HL-60/S4 (cell line): ENCODE data around the gene AGL.
"Not testable (repeated sequence)": the region's sequence is repeated elsewhere in the genome, so short reads cannot be mapped to it uniquely, and the experiment has no call there.

Experiments used
- in situ Hi-C: fragments of 300-500 bp; cut with MboI; formaldehyde crosslinking; loops from 2 replicates; pipeline ENCODE4 v1.14.3; 2022; ENCODE audit warnings: low sequenced_read_pairs

AGL gene

DNA sequence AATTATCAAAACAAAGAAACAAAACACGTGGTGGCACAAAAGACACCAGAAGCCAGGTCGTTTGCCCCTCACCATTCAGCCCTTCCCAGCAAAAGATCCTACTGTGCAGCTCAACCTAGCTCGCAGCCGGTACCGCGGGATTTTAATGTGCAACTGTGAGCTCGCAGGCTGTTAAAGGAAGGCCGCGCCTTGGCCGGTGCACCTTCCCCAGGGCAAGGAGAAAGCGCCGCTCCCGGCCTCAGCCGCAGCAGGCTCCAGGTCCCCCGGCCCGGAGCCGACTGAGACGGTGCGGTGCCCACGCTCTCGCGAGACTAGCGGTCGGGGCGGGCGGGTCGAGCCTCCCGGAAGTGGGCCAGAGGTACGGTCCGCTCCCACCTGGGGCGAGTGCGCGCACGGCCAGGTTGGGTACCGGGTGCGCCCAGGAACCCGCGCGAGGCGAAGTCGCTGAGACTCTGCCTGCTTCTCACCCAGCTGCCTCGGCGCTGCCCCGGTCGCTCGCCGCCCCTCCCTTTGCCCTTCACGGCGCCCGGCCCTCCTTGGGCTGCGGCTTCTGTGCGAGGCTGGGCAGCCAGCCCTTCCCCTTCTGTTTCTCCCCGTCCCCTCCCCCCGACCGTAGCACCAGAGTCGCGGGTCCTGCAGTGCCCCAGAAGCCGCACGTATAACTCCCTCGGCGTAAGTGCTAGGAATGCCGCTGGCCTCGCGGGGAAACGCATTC, at the start of gene AGL:
Gene AGL, plus strand, starts transcription at position 618 of the 715 bp plus-strand sequence. CDS start 682 bp downstream, outside the sequence.
- in situ Hi-C loops: no loop called here

- in situ Hi-C loops: no loop called here
These were observed 48.6 kb upstream of the AGL start for GRCh38 chr1:99801584-99801983.

GRCh38 chr1:99806882-99807281, 43.3 kb upstream of the AGL start:
- in situ Hi-C loops: no loop called here

GRCh38 chr1:99808391-99809115, 41.6 kb upstream of the AGL start:
- in situ Hi-C loops: no loop called here

GRCh38 chr1:99811075-99811474, 39.1 kb upstream of the AGL start:
- in situ Hi-C loops: loop anchor here (5.0 to 10.0 kb wide), 2 partner anchors 646 to 1054 kb away; no protein-coding TSS in a partner anchor

GRCh38 chr1:99811747-99812146, 38.4 kb upstream of the AGL start:
- in situ Hi-C loops: loop anchor here (5.0 to 10.0 kb wide), 2 partner anchors 646 to 1053 kb away; no protein-coding TSS in a partner anchor

DNA sequence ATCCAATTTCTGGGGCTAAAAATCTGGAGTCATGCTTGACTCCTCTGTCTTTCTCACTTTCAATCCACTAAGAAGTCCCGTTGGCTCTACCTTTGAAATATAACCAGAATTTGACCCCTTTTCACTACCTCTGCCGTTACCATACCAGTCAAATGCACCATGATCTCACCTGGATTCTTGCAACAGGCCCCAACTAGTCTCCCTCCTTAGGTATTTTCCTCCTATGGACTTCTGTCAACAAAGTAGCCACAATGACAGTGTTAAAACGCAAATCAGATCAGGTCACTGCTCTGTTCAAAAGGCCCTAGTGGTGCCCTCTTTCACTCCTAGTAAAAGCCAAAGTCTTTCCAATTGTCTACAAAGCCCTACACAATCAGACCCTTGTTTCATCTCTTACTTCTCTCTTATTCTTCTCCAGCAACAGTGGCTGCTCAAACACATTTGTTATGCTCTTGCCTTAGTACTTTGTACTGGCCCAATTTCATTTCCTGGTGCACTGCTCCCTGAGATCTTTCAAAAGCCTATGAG, 35.7 kb upstream of the AGL start:
- in situ Hi-C loops: loop anchor here (5.0 to 10.0 kb wide), 2 partner anchors 643 to 1050 kb away; no protein-coding TSS in a partner anchor

- in situ Hi-C loops: loop anchor here (10.0 kb wide), 1 partner anchor 1048 kb away; no protein-coding TSS in a partner anchor
These were observed 33.5 kb upstream of the AGL start for GRCh38 chr1:99816656-99817055.

DNA sequence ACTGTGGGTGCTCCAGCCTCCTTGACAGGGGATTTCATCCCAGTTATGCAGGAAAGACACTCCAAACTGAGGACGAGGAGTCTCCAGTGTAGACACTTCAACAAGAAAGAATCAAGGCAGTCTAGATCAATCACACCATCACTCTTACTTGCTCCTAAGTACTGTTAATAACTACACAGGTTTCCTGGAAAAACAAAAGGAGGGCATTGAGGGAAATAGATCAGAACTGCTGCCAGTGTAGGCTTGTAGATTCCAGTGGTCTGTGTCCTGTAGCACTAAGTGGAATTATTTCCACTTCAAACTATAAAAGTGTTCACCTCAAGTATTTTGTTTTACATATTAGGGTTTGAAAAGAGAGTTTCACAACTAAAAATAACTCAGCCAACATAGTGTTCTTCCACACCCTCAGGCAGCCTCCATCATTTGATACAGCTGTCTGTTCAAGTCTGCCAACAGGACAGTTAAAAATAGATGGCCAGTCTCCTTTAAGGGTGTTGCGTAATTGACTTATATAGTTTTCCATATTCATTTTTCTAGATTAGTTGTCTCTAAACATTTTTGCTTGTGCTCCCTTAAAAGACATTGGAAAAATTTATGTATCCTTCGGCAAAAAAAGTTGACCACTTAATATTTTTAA, 32.0 kb upstream of the AGL start:
- in situ Hi-C loops: loop anchor here (10.0 kb wide), 1 partner anchor 1047 kb away; no protein-coding TSS in a partner anchor

DNA sequence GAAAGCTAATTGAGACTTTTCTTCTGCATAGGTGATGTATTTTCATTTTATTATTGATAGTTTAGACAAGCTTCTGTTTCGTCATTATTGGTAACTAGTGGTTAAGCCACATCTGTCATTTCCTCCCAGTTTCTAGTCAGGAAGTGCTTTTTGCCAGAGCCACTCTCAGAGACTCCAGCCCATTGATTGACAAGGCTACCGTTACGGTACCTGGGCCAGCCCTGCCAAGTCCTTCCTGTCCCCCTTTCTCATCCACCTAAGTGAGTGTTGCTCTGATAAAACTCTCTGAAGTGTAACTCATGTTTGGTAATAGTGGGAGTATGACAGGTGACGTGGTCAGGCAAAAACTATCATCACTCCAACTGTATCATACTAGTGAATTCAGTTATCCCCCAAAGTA, 29.6 kb upstream of the AGL start:
- in situ Hi-C loops: no loop called here

DNA sequence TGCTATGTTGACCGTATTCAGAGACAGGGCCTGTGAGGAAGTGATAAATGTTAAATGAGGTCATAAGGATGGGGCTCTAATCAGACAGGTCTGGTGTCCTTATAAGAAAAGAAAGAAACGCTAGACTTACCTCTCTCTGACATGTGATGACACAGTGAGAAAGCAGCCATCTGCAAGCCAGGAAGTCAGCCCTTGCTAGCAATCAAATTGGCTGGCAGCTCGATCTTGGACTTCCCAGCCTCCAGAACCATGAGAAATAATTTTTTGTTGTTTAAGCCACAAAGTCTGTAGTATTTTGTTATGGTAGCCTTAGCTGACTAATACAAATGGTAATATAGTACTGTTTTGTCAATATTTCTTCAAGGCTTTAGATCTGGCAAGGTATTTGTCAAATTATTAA, 25.1 kb upstream of the AGL start:
- in situ Hi-C loops: no loop called here

GRCh38 chr1:99825702-99826101, 24.5 kb upstream of the AGL start:
- in situ Hi-C loops: no loop called here

DNA sequence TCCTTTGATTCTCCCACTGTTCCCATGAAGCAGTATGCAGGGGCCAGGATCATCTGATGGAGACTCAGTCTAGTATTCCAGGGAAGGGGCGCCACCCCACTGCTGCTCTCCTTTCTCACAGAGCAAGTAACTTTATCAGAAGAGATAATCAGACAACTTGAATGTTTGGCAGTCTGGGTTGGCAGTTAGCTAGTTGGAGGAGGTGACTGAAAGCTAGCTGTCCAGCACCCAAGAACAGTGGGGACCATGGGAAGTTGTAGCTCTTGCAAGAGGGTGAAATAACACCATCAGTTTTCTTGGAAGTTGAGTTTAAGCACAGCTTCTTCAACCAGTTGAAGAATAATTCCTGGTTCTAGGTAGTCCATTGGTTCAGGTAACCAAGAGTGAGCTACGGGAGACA, 22.2 kb upstream of the AGL start:
- in situ Hi-C loops: no loop called here

DNA sequence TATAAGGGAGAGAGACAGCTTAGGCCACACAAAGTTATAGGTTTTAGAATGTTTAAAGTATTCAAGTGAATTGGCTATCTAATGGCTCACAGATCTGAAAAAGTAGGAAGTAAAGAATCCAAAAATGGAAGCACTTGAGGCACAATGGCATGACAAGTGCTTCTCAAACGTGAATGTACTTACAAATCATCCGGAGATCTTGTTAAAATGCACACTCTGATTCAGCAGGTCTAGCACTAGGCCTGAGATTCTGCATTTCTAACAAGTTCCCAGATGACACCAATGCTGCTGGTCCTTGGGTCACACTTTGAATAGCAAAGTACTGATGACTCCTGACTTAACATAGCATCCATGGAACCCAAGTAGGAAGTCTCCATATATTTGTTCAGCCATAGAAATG, 20.9 kb upstream of the AGL start:
- in situ Hi-C loops: no loop called here

DNA sequence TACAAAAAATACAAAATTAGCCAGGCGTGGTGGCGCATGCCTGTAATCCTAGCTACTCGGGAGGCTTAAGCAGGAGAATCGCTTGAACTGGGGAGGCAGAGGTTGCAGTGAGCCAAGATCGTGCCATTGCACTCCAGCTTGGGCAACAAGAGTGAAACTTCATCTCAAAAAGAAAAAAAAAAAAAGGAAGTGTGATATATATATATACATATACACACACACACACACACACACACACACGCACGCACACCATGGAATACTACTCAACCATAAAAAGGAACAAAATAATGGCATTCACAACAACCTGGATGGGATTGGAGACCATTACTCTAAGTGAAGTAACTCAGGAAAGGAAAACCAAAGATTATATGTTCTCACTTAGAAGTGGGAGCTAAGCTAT, 16.2 kb upstream of the AGL start:
- in situ Hi-C loops: not testable (repeated sequence)

DNA sequence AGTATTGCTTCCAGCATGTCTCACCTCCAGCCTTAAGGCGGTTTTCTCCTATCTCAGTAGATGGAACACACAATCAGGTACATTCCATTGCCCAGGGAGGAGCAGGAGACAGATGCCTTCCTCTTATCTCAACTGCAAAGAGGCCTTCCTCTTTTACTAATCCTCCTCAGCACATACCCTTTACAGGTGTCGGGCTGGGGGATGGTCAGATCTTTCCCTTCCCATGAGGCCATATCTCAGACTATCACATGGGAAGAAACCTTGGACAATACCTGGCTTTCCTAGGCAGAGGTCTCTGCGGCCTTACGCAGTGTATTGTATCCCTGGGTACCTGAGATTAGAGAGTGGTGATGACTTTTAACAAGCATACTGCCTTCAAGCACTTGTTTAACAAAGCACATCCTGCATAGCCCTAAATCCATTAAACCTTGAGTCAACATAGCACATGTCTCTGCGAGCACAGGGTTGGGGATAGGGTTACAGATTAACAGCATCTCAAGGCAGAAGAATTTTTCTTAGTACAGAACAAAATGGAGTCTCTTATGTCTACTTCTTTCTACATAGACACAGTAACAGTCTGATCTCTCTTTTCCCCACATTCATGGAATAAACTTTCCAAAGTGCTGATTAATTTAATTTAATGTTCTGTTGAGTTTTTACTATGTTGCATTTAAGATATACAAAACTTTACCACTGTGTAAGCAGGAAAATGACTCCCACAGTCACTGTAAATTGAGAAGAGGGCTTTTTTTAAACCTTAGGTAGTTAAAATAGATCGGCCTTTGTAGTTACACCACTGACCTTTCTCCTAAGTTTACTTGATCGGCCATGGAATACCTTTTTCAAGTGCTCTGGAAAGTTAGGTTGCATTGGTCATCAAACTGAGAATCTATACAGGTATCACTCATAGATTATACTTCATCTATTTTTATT, 13.7 kb upstream of the AGL start:
- in situ Hi-C loops: not testable (repeated sequence)

DNA sequence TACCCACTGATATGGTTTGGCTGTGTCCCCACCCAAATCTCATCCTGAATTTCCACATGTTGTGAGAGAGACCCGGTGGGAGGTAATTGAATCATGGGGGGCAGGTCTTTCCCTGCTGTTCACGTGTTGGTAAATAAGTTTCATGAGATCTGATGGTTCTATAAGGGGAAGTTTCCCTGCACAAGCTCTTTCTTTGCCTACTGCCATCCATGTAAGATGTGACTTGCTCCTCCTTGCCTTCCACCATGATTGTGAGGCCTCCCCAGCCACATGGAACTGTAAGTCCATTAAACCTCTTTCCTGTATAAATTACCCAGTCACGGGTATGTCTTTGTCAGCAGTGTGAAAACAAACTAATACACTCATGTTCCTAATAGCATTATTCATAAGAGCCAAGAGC, 9.8 kb upstream of the AGL start:
- in situ Hi-C loops: not testable (repeated sequence)

DNA sequence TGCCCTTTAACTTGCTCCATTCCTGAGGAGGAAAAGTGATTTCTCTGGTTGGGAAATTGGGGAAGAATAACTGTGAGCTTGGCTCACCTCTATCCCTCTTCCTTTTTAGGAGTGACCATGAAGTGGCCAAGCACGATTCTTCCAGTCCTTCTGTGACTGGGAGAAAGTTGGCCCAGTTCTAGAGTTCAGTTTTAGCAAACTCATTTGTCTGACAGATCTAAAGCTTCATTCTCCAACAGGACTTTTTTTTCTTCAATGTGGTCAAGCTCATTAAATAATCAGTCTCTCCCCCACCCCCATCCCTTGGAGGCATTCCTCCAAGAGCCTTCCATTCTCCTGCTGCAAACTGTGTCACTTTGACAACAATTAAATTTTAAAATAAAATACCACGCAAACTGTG, 6.4 kb upstream of the AGL start:
- in situ Hi-C loops: no loop called here

- in situ Hi-C loops: not testable (repeated sequence)
These were observed 5.0 kb upstream of the AGL start for GRCh38 chr1:99845201-99845600.

- in situ Hi-C loops: no loop called here
These were observed 783 bp upstream of the AGL start for GRCh38 chr1:99849413-99849743.
